CD4-positive, alpha-beta T cell (primary cell): Measurements from ENCODE around the gene KLHL14. TPM values are rescaled to one million over a fixed set of nuclear protein-coding genes. Genes with fewer than 3 reads are reported as not detected.

Experiments
- ATAC-seq: fragments of 200-7000 bp; cut with Tn5 transposase; one replicate; pipeline ENCODE4 v1.10.0; 2022; ENCODE audit warnings: mild to moderate bottlenecking; ENCODE audit not compliant: poor library complexity
- CTCF ChIA-PET: fragments of 350-600 bp; sonication (Branson Sonifier 250); formaldehyde crosslinking; loops from one replicate; lab custom pipeline; 2021; ENCODE audit warnings: antibody characterized with exemption, inconsistent platforms; lab: Charles Lee
- POLR2A ChIA-PET: fragments of 350-600 bp; sonication (Branson Sonifier 250); formaldehyde crosslinking; loops from one replicate; lab custom pipeline; 2021; ENCODE audit warnings: antibody characterized with exemption, inconsistent platforms; lab: Charles Lee
- DNase-seq, 14 experiments: peaks; one replicate each; pipeline ENCODE4 v3.0.0-alpha.2; 2013 to 2020; ENCODE audit warnings: mixed read lengths in 2 of 14
- H3K27ac ChIP-seq, 2 donors: one replicate each; pipeline versions ENCODE4 v1.5.1 to v1.7.0; 2013; ENCODE audit warnings: low read length in 2 of 2, low read depth in 1 of 2, mild to moderate bottlenecking in 1 of 2
- H3K27me3 ChIP-seq, 2 experiments: 1 replicate in 1 of 2; 2 replicates in 1 of 2; pipeline versions ENCODE4 v1.6.1 to v1.7.0; 2013; ENCODE audit warnings: low read length in 2 of 2, control low read depth in 1 of 2, mild to moderate bottlenecking in 1 of 2, moderate library complexity in 1 of 2; ENCODE audit not compliant: insufficient read depth in 2 of 2, control insufficient read depth in 1 of 2
- H3K36me3 ChIP-seq: one replicate; pipeline ENCODE4 v1.6.1; 2013; ENCODE audit warnings: low read length, control low read depth; ENCODE audit not compliant: insufficient read depth
- H3K4me1 ChIP-seq: one replicate; pipeline ENCODE4 v1.6.1; 2013; ENCODE audit warnings: low read length, control low read depth; ENCODE audit not compliant: insufficient read depth
- H3K4me3 ChIP-seq: one replicate; pipeline ENCODE4 v1.5.1; 2013; ENCODE audit warnings: mild to moderate bottlenecking, low read length, moderate library complexity
- H3K9me3 ChIP-seq, 2 experiments: 1 replicate in 1 of 2; 2 replicates in 1 of 2; pipeline versions ENCODE4 v1.6.1 to v1.7.0; 2013; ENCODE audit warnings: low read length in 2 of 2, mild to moderate bottlenecking in 2 of 2, control low read depth in 1 of 2, moderate library complexity in 1 of 2; ENCODE audit not compliant: control insufficient read depth in 1 of 2, insufficient read depth in 1 of 2
- H3K27ac Mint-ChIP-seq: one replicate; pipeline ENCODE4 v1.8.0; 2020; ENCODE audit warnings: mixed read lengths
- H3K27me3 Mint-ChIP-seq: one replicate; pipeline ENCODE4 v1.8.0; 2021; ENCODE audit warnings: mixed read lengths
- H3K36me3 Mint-ChIP-seq: one replicate; pipeline ENCODE4 v1.8.0; 2021; ENCODE audit warnings: low read depth, mixed read lengths
- H3K4me1 Mint-ChIP-seq: one replicate; pipeline ENCODE4 v1.8.0; 2021; ENCODE audit warnings: low read depth, mixed read lengths
- H3K4me3 Mint-ChIP-seq: one replicate; pipeline ENCODE4 v1.8.0; 2020; ENCODE audit warnings: mild to moderate bottlenecking, mixed read lengths
- H3K9me3 Mint-ChIP-seq: one replicate; pipeline ENCODE4 v1.8.0; 2020; ENCODE audit warnings: mixed read lengths
- CTCF ChIP-seq: fragments of 200-600 bp; IDR thresholded peaks from one replicate; pipeline ENCODE4 v1.8.0; 2022; ENCODE audit warnings: antibody characterized with exemption, mild to moderate bottlenecking
- intact Hi-C, 2 experiments: fragments of 100-400 bp; cut with DNase I in 1 of 2; cut with micrococcal nuclease in 1 of 2; formaldehyde crosslinking; loops; one replicate each; pipeline versions ENCODE4 v1.15.1 to v1.9.0; 2023 to 2025; cut with DNase I, micrococcal nuclease
- total RNA-seq, 174 experiments: library from RNA in 2 of 174; stranded (reverse) in 2 of 174; gene quantifications; one replicate each; pipeline ENCODE4 v1.2.3 and lab custom pipeline; 2021 to 2026

KLHL14 gene
- total RNA-seq, 2 experiments from 2014 or later, result not detected

DNA sequence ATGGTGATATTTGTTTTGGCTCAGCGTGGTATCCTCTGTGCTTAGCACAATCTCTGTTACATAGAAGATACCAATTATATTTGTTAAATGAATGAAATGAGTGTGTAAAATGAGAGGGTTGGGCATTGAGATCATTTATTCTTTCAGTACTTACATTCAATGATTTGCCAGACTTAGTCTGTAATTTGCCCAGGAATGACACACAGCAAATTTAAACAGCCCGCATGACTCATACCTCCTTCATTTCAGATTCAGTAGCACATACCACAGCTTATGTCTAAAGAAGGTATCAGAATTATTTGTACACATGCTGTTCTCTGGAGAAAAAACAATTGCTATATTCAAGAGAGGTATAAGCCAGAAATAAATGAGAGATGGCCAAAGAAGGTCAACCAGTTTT lies 37.0 kb downstream of the KLHL14 start:
- H3K4me1 Mint-ChIP-seq, result no peaks in the 10 kb centered on the region
- H3K27ac Mint-ChIP-seq, result no peak overlapping the region
- H3K36me3 Mint-ChIP-seq, result no peaks in the 10 kb centered on the region
- Histone ChIP-seq H3K4me1 (no peaks in the 10 kb centered on the region), H3K27ac (no peak overlapping the region), H3K27me3 (no peaks in the 10 kb centered on the region), H3K9me3 (no peaks in the 10 kb centered on the region), H3K4me3 (no peak overlapping the region), H3K36me3 (no peaks in the 10 kb centered on the region)
- ATAC-seq (no peak), DNase-seq (no peak)
- CTCF ChIA-PET, result no interaction called here
- intact Hi-C loops, result no loop called here
- peaks cover 2% of the 10 kb centered on the region for H3K9me3 Mint-ChIP-seq
- H3K4me3 Mint-ChIP-seq, result no peak overlapping the region
- POLR2A ChIA-PET, result no interaction called here
- TF ChIP-seq CTCF, result no peak
- H3K27me3 Mint-ChIP-seq, result peaks cover 8% of the 10 kb centered on the region

DNA sequence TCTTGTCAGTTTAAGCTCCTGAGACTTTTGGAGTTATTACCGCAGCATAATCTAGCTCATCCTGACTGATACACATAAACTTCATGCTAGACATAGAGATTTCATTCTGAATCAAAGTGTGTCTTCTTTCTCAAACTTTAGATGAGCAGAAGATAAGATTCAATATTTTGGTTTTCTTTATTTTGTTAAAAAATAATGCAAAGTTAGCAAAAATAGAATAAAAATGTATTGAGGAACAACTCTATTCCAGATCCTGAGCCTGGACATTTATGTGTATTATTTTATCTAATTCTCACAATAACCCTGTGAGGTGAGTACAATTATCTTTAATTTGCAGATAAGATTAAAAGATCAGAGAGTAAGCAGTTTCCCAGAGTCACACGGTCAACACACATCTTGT lies 38.4 kb downstream of the KLHL14 start:
- ChIA-PET CTCF (no interaction called here), POLR2A (no interaction called here)
- DNase-seq (no peak), ATAC-seq (no peak)
- H3K36me3 Mint-ChIP-seq, result no peaks in the 10 kb centered on the region
- no peak for TF ChIP-seq CTCF
- H3K9me3 Mint-ChIP-seq, result peaks cover 2% of the 10 kb centered on the region
- no peaks in the 10 kb centered on the region for H3K4me1 ChIP-seq
- H3K27ac ChIP-seq, result no peak overlapping the region
- peaks cover 4% of the 10 kb centered on the region for H3K4me1 Mint-ChIP-seq
- H3K36me3 ChIP-seq, result no peaks in the 10 kb centered on the region
- peaks cover 8% of the 10 kb centered on the region for H3K27me3 Mint-ChIP-seq
- H3K4me3 Mint-ChIP-seq, result no peak overlapping the region
- intact Hi-C loops, result no loop called here
- no peaks in the 10 kb centered on the region for H3K27me3 ChIP-seq
- H3K4me3 ChIP-seq, result no peak overlapping the region
- no peaks in the 10 kb centered on the region for H3K9me3 ChIP-seq
- H3K27ac Mint-ChIP-seq, result no peak overlapping the region

DNA sequence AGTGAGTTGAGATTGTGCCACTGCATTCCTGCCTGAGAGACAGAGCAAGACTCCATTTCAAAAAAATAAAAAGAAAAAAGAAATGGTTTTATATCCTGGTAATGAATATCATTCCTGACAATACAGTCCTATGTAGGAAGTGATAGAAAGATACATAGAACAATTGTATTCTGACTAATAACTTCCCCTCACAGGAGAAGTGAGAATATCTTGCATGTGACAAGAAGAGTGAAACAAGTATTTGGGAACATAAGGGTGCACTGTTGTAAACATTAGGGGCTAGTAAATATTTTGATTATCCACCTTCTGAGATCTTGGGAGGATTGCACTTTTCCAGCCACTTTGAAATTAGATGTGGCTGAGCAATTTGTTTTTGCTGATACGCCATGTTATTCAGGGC lies 40.7 kb downstream of the KLHL14 start:
- ChIA-PET CTCF (no interaction called here), POLR2A (no interaction called here)
- Mint-ChIP-seq H3K27ac (no peak overlapping the region), H3K4me3 (no peak overlapping the region), H3K9me3 (peaks cover 2% of the 10 kb centered on the region), H3K36me3 (no peaks in the 10 kb centered on the region), H3K27me3 (peaks cover 5% of the 10 kb centered on the region), H3K4me1 (peaks cover 4% of the 10 kb centered on the region)
- no peak overlapping the region for H3K4me3 ChIP-seq
- no peaks in the 10 kb centered on the region for H3K27me3 ChIP-seq
- DNase-seq (no peak), ATAC-seq (no peak)
- no peak for TF ChIP-seq CTCF
- H3K9me3 ChIP-seq, result no peaks in the 10 kb centered on the region
- H3K4me1 ChIP-seq, result no peaks in the 10 kb centered on the region
- H3K27ac ChIP-seq, result no peak overlapping the region
- intact Hi-C loops, result no loop called here
- no peaks in the 10 kb centered on the region for H3K36me3 ChIP-seq
